OCI-LY7 (cell line): ENCODE data around the gene GRID1. TPM values are rescaled to one million over a fixed set of nuclear protein-coding genes. Genes with fewer than 3 reads are reported as not detected.

Experiments used
- BruUV-seq: library from RNA; stranded (reverse); fragments of 400-500 nt; replicated peaks from 2 replicates; lab custom pipeline; 2021; lab: Mats Ljungman, UMichigan
- CTCF ChIA-PET: fragments of 300-600 bp; sonication (Branson Sonifier 250); formaldehyde crosslinking; loops from one replicate; lab custom pipeline; 2022; ENCODE audit warnings: antibody characterized with exemption; ENCODE audit not compliant: unreplicated experiment; lab: Charles Lee
- POLR2A ChIA-PET: fragments of 300-600 bp; sonication (Branson Sonifier 250); formaldehyde crosslinking; loops from one replicate; lab custom pipeline; 2022; ENCODE audit warnings: antibody characterized with exemption; lab: Charles Lee
- DNase-seq: peaks from one replicate; pipeline ENCODE4 v3.0.0-alpha.2; 2015; ENCODE audit warnings: low spot score
- H2AFZ ChIP-seq: fragments of 200-600 bp; sonication (generic), shearing (Covaris generic); 2 replicates; pipeline ENCODE4 v1.6.1; 2014; ENCODE audit warnings: mild to moderate bottlenecking, antibody characterized with exemption, low read length, moderate library complexity
- H3K27ac ChIP-seq: fragments of 200-600 bp; sonication (generic); 2 replicates; pipeline ENCODE4 v1.5.1; 2014; ENCODE audit warnings: mixed run types, low read depth, mild to moderate bottlenecking, moderate library complexity, low read length, inconsistent platforms; ENCODE audit not compliant: poor library complexity, severe bottlenecking
- H3K36me3 ChIP-seq: fragments of 200-600 bp; sonication (generic); 2 replicates; pipeline ENCODE4 v1.6.1; 2014; ENCODE audit warnings: mild to moderate bottlenecking, antibody characterized with exemption, low read length, moderate library complexity, mixed read lengths; ENCODE audit not compliant: insufficient read depth
- H3K4me1 ChIP-seq: fragments of 200-600 bp; sonication (generic); 2 replicates; pipeline ENCODE4 v1.5.1; 2014; ENCODE audit warnings: mild to moderate bottlenecking, low read length; ENCODE audit not compliant: insufficient read depth, poor library complexity, severe bottlenecking
- H3K4me2 ChIP-seq: fragments of 200-600 bp; sonication (generic); 2 replicates; pipeline ENCODE4 v1.6.1; 2014; ENCODE audit warnings: mild to moderate bottlenecking, low read length
- H3K4me3 ChIP-seq: fragments of 200-600 bp; sonication (generic); 2 replicates; pipeline ENCODE4 v1.5.1; 2014; ENCODE audit warnings: mild to moderate bottlenecking, low read depth, low read length; ENCODE audit not compliant: poor library complexity, severe bottlenecking
- H3K79me2 ChIP-seq: fragments of 200-600 bp; sonication (generic); 2 replicates; pipeline ENCODE4 v1.6.1; 2016; ENCODE audit warnings: low read depth, mild to moderate bottlenecking, low read length, moderate library complexity, mixed read lengths; ENCODE audit not compliant: insufficient read depth
- H3K9me2 ChIP-seq: fragments of 200-600 bp; sonication (generic); 2 replicates; pipeline ENCODE4 v1.6.1; 2016; ENCODE audit warnings: mild to moderate bottlenecking, low read length, mixed read lengths; ENCODE audit not compliant: insufficient read depth
- H3K9me3 ChIP-seq: fragments of 200-600 bp; sonication (generic); 2 replicates; pipeline ENCODE4 v1.6.1; 2014; ENCODE audit warnings: mild to moderate bottlenecking, mixed run types, low read length, mixed read lengths
- H4K20me1 ChIP-seq: fragments of 200-600 bp; sonication (generic); 2 replicates; pipeline ENCODE4 v1.6.1; 2014; ENCODE audit warnings: mild to moderate bottlenecking, antibody characterized with exemption, low read length, moderate library complexity, mixed read lengths; ENCODE audit not compliant: insufficient read depth
- EZH2phosphoT487 ChIP-seq: fragments of 200-600 bp; sonication (generic); IDR thresholded peaks from 2 replicates; pipeline ENCODE4 v1.6.1; 2018; ENCODE audit warnings: low read depth, borderline replicate concordance, mild to moderate bottlenecking, mixed run types, antibody characterized with exemption, low read length, moderate library complexity, mixed read lengths
- intact Hi-C: fragments of 100-400 bp; cut with micrococcal nuclease; formaldehyde crosslinking; loops from one replicate; pipeline ENCODE4 v1.10.0; 2022; ENCODE audit not compliant: unreplicated experiment
- total RNA-seq, 2 experiments: library from RNA; depleted of rRNA in 1 of 2; stranded (reverse); fragments of >200 nt in 1 of 2; shearing (Covaris generic) in 1 of 2; gene quantifications; 2 replicates each; pipeline ENCODE4 v1.2.3, GENCODE V29; 2014 to 2022
- TF ChIP-seq, protein P1 (sequence below): fragments of 200-600 bp; sonication (generic); conservative IDR thresholded peaks from 2 replicates; pipeline ENCODE4 v1.5.1; 2014; ENCODE audit warnings: mild to moderate bottlenecking, antibody characterized with exemption, low read length, moderate library complexity, mixed read lengths

The GRID1 gene
- total RNA-seq, 2 experiments from 2014 or later, result 1.6 to 3.7 TPM

DNA sequence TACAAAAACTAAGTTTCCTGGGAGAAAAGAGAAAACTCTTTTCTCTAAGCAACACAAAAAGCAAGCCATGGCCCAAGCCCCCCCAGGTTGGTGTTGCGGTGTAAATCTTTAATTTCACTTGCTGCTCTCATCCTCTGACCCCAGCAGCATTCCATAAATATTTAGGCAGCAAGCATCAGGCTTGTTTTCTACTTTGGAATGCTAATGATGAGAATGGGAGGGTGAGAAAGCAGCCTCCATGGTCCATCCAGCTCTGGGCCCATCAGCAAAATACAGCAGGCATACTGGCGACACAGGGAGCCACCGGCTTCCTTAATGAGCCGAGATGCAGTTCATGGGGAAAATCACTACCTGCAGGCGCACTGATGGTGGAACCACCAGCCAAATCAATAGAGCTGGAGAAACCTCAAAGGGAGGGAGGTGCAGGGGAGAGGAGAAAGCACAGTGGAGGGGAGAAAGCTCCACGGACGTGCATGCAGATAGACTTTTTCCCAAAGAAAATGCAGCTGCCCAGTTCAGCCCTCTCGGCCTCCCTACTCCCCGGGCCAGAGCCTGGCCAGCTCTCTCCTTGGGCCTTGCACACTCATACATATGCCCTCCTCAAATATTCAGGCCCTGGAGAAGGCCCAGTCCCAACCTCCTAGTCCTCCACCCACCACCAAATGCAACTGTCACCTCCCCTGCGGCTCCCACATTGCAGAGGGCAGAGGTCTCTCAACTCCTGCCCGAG is 131.9 kb downstream of the GRID1 start:
- POLR2A ChIA-PET, result interaction anchor here (0.6 kb wide), 1 partner anchor 654 kb away, joined by 4 read pairs; no protein-coding TSS in a partner anchor
- TF ChIP-seq EZH2phosphoT487, result no peak
- TF ChIP-seq, protein P1, sequence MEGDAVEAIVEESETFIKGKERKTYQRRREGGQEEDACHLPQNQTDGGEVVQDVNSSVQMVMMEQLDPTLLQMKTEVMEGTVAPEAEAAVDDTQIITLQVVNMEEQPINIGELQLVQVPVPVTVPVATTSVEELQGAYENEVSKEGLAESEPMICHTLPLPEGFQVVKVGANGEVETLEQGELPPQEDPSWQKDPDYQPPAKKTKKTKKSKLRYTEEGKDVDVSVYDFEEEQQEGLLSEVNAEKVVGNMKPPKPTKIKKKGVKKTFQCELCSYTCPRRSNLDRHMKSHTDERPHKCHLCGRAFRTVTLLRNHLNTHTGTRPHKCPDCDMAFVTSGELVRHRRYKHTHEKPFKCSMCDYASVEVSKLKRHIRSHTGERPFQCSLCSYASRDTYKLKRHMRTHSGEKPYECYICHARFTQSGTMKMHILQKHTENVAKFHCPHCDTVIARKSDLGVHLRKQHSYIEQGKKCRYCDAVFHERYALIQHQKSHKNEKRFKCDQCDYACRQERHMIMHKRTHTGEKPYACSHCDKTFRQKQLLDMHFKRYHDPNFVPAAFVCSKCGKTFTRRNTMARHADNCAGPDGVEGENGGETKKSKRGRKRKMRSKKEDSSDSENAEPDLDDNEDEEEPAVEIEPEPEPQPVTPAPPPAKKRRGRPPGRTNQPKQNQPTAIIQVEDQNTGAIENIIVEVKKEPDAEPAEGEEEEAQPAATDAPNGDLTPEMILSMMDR, result no peak
- intact Hi-C loops, result no loop called here
- Histone ChIP-seq H3K4me1 (no peaks in the 10 kb centered on the region), H2AFZ (no peak overlapping the region), H4K20me1 (no peaks in the 10 kb centered on the region), H3K9me2 (no peaks in the 10 kb centered on the region), H3K36me3 (no peaks in the 10 kb centered on the region), H3K79me2 (no peaks in the 10 kb centered on the region), H3K4me3 (no peak overlapping the region), H3K9me3 (no peaks in the 10 kb centered on the region), H3K4me2 (no peak overlapping the region), H3K27ac (no peak overlapping the region)
- DNase-seq, result no peak
- no TSS peak for BruUV-seq
- CTCF ChIA-PET, result no interaction called here

DNA sequence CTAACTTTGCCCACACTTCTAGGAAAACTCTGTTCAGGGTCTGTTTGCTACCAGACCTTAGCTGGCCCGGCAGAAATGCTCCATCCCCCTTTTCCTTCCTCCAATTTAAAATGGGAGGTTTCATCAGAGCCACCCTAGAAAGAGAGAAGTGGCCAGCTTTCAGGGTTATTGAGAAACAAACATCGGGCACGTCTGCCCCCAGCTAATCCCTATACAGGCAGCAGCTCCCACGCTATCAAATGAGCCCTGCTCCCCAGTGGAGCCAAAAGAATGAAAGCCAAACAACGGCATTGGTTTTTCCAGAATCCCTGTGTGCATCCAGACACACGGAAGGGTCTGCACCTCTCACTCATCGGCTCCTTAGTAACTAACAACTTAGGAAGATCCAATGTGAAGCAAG is 132.5 kb downstream of the GRID1 start:
- Histone ChIP-seq H3K4me2 (no peak overlapping the region), H3K27ac (no peak overlapping the region), H3K79me2 (no peaks in the 10 kb centered on the region), H3K36me3 (no peaks in the 10 kb centered on the region), H3K9me3 (no peaks in the 10 kb centered on the region), H3K4me3 (no peak overlapping the region), H3K4me1 (no peaks in the 10 kb centered on the region), H2AFZ (no peak overlapping the region), H3K9me2 (no peaks in the 10 kb centered on the region), H4K20me1 (no peaks in the 10 kb centered on the region)
- CTCF ChIA-PET, result no interaction called here
- no peak for TF ChIP-seq EZH2phosphoT487
- TF ChIP-seq, protein P1, result no peak
- no TSS peak for BruUV-seq
- intact Hi-C loops, result no loop called here
- POLR2A ChIA-PET, result no interaction called here
- no peak for DNase-seq

DNA sequence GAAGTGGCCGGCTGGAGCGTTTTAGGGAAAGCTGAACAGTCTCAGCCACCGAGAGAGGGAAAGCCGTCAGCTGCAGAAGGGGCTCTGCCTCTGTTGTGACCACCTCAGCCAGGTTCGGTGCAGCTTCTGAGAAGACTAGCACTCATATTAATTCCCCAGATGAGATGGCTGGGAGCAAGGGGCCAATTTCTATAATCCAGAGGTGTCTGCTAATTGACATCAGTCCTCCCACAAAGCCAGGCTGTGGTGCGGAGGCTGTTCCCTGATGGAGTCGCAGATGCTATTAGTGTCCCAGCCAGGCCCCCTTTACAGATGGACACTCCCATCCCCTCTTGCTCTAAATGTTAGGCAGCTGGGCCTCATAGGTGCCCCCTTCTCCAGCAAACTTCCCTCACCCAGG is 133.5 kb downstream of the GRID1 start:
- intact Hi-C loops, result no loop called here
- BruUV-seq, result no TSS peak
- no peak overlapping the region for H3K4me2 ChIP-seq
- no peak overlapping the region for H2AFZ ChIP-seq
- TF ChIP-seq, protein P1, result no peak
- no peak overlapping the region for H3K27ac ChIP-seq
- no peaks in the 10 kb centered on the region for H3K4me1 ChIP-seq
- H4K20me1 ChIP-seq, result no peaks in the 10 kb centered on the region
- ChIA-PET POLR2A (interaction anchor here (0.6 kb wide), 1 partner anchor 388 kb away, joined by 3 read pairs; no protein-coding TSS in a partner anchor), CTCF (no interaction called here)
- no peak overlapping the region for H3K4me3 ChIP-seq
- no peaks in the 10 kb centered on the region for H3K9me3 ChIP-seq
- no peak for DNase-seq
- no peaks in the 10 kb centered on the region for H3K36me3 ChIP-seq
- no peaks in the 10 kb centered on the region for H3K79me2 ChIP-seq
- H3K9me2 ChIP-seq, result no peaks in the 10 kb centered on the region
